Sigmoid colon (tissue), 4 donors: ENCODE measurements around the gene MAPK8IP2.
"Not testable (repeated sequence)": the region's sequence is repeated elsewhere in the genome, so short reads cannot be mapped to it uniquely, and the experiment has no call there.

ENCODE experiments used
- EP300 ChIP-seq, 4 donors: sonication (generic); formaldehyde crosslinking; IDR thresholded peaks; one replicate each; pipeline ENCODE4 v1.6.1; 2017; ENCODE audit warnings: antibody characterized with exemption in 4 of 4
- POLR2A ChIP-seq, 2 donors: fragments of 450-650 bp; IDR thresholded peaks; one replicate each; pipeline ENCODE4 v1.6.1; 2016; ENCODE audit warnings: antibody characterized with exemption in 2 of 2, mild to moderate bottlenecking in 2 of 2, moderate library complexity in 2 of 2
- POLR2AphosphoS5 ChIP-seq, 4 donors: sonication (generic); formaldehyde crosslinking; IDR thresholded peaks; one replicate each; pipeline ENCODE4 v1.6.1; 2017; ENCODE audit warnings: antibody characterized with exemption in 4 of 4
- TF ChIP-seq, protein P1 (sequence below), 4 experiments: fragments of 450-650 bp in 3 of 4; fragments of 200-600 bp in 1 of 4; IDR thresholded peaks; one replicate each; pipeline ENCODE4 v1.5.1; 2016 to 2019; ENCODE audit warnings: antibody characterized with exemption in 4 of 4, mild to moderate bottlenecking in 3 of 4, moderate library complexity in 2 of 4

GRCh38 chr22:50608058-50608840 is 7.7 kb downstream of the MAPK8IP2 start:
- TF ChIP-seq, protein P1, sequence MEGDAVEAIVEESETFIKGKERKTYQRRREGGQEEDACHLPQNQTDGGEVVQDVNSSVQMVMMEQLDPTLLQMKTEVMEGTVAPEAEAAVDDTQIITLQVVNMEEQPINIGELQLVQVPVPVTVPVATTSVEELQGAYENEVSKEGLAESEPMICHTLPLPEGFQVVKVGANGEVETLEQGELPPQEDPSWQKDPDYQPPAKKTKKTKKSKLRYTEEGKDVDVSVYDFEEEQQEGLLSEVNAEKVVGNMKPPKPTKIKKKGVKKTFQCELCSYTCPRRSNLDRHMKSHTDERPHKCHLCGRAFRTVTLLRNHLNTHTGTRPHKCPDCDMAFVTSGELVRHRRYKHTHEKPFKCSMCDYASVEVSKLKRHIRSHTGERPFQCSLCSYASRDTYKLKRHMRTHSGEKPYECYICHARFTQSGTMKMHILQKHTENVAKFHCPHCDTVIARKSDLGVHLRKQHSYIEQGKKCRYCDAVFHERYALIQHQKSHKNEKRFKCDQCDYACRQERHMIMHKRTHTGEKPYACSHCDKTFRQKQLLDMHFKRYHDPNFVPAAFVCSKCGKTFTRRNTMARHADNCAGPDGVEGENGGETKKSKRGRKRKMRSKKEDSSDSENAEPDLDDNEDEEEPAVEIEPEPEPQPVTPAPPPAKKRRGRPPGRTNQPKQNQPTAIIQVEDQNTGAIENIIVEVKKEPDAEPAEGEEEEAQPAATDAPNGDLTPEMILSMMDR (IDR thresholded peaks at IDR 0.05) = not testable (repeated sequence)
- not testable (repeated sequence) for TF ChIP-seq POLR2A, POLR2AphosphoS5, EP300 (IDR thresholded peaks at IDR 0.05)
